ENCODE measurements around the gene PLPP2. TPM values are rescaled to one million over a fixed set of nuclear protein-coding genes. Genes with fewer than 3 reads are reported as not detected.

The PLPP2 gene
- total RNA-seq, 1 donor from 2014 or later: 26.2 TPM

DNA sequence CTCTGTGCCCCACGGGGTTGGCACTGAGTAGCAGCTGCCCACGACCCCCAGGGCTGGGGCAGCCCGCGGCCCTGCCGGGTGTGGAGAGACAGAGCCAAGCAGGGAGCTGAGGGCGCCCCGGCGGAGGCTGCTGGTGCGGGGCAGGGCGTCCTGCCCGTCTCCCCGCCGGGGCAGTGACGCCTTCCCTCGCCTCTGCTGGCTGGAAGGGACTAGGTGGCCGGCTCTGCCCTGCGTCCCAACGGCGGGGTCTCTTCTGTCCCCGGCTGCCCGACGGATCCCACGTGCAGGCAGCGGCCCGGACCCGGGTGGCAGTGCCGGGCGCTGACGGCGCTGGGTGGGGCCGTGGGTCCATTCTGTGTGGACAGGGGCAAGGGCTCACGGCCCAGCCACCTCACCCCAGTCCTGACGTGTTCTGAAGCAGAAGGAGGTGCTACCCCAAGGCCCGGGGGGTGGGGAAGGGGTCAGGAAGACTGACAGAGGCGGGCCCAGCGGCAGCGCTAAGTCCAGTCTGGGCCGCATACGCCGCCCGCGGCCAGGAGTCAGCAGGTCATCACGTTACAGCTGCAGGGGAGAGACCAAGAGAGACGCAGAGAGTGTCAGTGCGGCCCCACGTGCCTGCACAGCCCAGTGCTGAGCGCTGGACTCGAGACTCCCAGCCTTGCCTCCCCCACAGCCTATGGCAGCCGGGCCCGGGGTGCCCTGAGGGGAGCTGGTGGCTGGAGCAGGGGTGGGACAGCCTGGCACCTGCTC lies 15.1 kb upstream of the PLPP2 start:
- no peak overlapping the region for H3K4me3 Mint-ChIP-seq (ENCODE audit: unreplicated experiment)
- no peak for DNase-seq (ENCODE audit: low spot score)
- H3K36me3 Mint-ChIP-seq (ENCODE audit: low read depth, unreplicated experiment): peaks cover 22% of the 10 kb centered on the region
- H3K4me1 Mint-ChIP-seq (ENCODE audit: unreplicated experiment): peaks cover 2% of the 10 kb centered on the region
- no peaks in the 10 kb centered on the region for H3K9me3 Mint-ChIP-seq (ENCODE audit: unreplicated experiment)
- peaks cover 4% of the 10 kb centered on the region for H3K27me3 Mint-ChIP-seq (ENCODE audit: unreplicated experiment)
- H3K27ac Mint-ChIP-seq (ENCODE audit: unreplicated experiment): no peak overlapping the region
- TF ChIP-seq, protein P1, sequence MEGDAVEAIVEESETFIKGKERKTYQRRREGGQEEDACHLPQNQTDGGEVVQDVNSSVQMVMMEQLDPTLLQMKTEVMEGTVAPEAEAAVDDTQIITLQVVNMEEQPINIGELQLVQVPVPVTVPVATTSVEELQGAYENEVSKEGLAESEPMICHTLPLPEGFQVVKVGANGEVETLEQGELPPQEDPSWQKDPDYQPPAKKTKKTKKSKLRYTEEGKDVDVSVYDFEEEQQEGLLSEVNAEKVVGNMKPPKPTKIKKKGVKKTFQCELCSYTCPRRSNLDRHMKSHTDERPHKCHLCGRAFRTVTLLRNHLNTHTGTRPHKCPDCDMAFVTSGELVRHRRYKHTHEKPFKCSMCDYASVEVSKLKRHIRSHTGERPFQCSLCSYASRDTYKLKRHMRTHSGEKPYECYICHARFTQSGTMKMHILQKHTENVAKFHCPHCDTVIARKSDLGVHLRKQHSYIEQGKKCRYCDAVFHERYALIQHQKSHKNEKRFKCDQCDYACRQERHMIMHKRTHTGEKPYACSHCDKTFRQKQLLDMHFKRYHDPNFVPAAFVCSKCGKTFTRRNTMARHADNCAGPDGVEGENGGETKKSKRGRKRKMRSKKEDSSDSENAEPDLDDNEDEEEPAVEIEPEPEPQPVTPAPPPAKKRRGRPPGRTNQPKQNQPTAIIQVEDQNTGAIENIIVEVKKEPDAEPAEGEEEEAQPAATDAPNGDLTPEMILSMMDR (IDR thresholded peaks at IDR 0.05; ENCODE audit: unreplicated experiment): no peak

DNA sequence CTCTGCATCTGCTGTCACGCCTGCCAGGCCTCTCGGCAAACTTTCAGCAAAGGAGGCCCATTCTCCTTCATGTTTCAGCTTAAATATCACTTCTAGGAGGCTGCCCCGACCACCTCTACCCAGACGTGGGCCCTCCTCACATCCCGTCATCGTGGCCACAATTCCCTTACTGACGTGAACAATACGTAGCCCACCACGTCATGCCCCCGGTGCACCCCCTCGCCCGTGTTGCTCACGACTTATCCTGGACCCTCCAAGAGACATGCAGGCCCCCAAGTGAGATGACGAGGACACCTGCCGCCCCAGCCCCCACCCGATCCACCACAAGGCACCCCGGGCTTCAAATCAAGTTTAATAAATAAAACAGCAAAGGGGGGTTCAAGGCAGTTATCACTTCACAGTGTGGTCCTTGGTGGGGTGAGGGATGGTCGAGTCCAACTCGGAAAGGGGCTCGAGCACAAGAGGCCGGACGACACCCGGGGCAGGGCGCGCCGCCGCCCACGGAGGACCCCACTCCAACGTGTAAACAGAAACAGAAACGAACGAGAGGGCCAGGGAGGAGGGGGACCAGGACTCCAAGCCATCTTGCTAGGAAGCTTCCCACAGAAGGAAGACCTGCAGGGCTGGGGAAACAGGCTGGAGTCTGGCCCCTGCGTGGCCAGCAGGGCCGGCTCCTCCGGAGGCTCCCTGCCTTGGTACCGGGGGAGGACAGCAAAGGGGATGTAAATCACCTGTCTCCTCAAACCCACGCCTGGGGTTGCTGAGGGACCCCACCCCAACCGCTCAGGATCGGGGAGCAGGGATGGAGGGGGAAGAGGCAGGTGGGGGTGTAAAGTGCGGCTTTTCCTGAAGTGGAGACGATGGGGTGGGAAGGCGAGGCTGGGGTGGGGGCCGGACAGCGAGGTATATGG lies 14.3 kb upstream of the PLPP2 start:
- no peaks in the 10 kb centered on the region for H3K9me3 Mint-ChIP-seq (ENCODE audit: unreplicated experiment)
- peaks cover 5% of the 10 kb centered on the region for H3K27me3 Mint-ChIP-seq (ENCODE audit: unreplicated experiment)
- TF ChIP-seq, protein P1 (IDR thresholded peaks at IDR 0.05; ENCODE audit: unreplicated experiment): no peak
- peaks cover 2% of the 10 kb centered on the region for H3K4me1 Mint-ChIP-seq (ENCODE audit: unreplicated experiment)
- peaks cover 19% of the 10 kb centered on the region for H3K36me3 Mint-ChIP-seq (ENCODE audit: low read depth, unreplicated experiment)
- no peak for DNase-seq (ENCODE audit: low spot score)
- no peak overlapping the region for H3K27ac Mint-ChIP-seq (ENCODE audit: unreplicated experiment)
- H3K4me3 Mint-ChIP-seq (ENCODE audit: unreplicated experiment): no peak overlapping the region

DNA sequence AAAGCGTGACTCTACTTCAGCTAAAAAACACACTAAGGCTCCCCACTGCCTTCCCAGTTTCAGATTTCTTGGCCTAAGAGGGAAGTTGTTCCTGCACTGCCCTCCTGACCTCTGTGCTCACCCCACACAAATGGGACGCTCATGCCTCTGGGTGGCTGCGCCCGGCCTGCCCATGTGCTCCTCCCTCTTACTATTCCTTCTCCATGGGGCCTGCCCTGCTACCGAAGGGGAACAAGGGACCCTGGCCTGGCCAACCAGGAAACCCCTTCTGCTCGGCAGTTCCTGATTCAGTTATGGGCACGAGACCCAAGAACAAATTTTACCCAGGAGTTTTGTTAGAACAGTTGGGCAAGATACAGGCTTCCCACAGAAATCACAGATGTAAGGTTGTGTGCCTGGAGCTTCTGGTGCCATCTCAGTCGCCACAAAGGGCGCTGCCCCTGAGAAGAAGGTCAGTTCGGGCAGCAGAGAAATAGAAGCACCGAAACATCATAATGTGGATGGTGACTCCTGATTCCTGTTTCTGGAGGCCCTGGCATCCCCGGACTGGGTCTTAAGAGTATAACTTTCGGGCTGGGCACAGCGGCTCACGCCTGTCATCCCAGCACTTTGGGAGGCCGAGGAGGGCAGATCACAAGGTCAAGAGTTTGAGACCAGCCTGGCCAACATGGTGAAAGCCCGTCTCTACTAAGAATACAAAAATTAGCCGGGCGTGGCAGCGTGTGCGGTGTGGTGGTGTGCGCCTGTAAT lies 5.4 kb upstream of the PLPP2 start:
- H3K4me3 Mint-ChIP-seq (ENCODE audit: unreplicated experiment): peak overlapping the region; percentile 22
- no peak for DNase-seq (ENCODE audit: low spot score)

DNA sequence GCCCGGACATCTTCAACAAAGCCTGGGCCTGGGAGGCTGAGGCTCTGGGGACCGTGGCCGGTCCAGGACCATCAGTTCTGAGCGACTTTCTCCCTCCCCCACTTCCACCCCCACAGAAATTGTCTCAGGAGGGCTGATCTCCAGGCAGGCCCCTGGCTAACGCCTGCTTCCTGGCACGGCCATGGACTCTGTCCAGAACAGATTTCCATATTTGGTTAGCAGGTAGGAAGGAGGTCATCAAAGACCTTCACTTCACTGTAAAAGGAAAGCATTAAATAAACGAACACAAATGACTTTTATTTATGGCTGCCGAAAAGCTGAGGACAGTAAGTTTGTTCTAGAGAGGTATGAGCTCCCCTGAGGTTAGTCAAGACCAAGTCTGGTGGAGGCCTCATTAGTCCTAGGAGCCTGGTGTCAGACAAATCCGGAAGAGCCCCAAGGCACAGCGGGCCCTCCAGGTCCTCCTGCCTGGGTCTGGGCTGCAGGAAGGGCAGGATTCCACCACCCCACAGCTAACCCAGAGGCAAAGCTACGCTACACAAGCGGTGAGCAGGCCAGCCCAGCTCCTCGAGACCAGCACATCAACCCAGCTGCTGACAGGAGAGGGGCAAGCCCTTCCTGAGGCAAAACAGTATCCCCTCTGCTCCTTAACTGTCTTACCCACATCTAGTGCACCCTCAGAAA lies 4.6 kb upstream of the PLPP2 start:
- no peak for DNase-seq (ENCODE audit: low spot score)
- Mint-ChIP-seq H3K36me3 (ENCODE audit: low read depth, unreplicated experiment) (peaks cover 3% of the 10 kb centered on the region), H3K4me3 (ENCODE audit: unreplicated experiment) (no peak overlapping the region), H3K4me1 (ENCODE audit: unreplicated experiment) (no peaks in the 10 kb centered on the region), H3K27me3 (ENCODE audit: unreplicated experiment) (peaks cover 4% of the 10 kb centered on the region), H3K9me3 (ENCODE audit: unreplicated experiment) (no peaks in the 10 kb centered on the region), H3K27ac (ENCODE audit: unreplicated experiment) (peak overlapping the region; percentile 13)
- TF ChIP-seq, protein P1 (IDR thresholded peaks at IDR 0.05; ENCODE audit: unreplicated experiment): no peak

More for the DNA sequence above, 5.4 kb upstream of the PLPP2 start:
- Mint-ChIP-seq H3K27ac (ENCODE audit: unreplicated experiment) (no peak overlapping the region), H3K4me1 (ENCODE audit: unreplicated experiment) (no peaks in the 10 kb centered on the region), H3K27me3 (ENCODE audit: unreplicated experiment) (peaks cover 7% of the 10 kb centered on the region), H3K9me3 (ENCODE audit: unreplicated experiment) (no peaks in the 10 kb centered on the region), H3K36me3 (ENCODE audit: low read depth, unreplicated experiment) (peaks cover 7% of the 10 kb centered on the region)
- TF ChIP-seq, protein P1 (IDR thresholded peaks at IDR 0.05; ENCODE audit: unreplicated experiment): no peak

Measured in endothelial cell (in vitro differentiated cells).